ENCODE data around the gene TBCB.

TBCB gene

GRCh38 chr19:36081385-36081784, 33.9 kb upstream of the TBCB start:
- no peak for TF ChIP-seq CTCF (IDR thresholded peaks at IDR 0.05; ENCODE audit: low read depth, low read length)
- peak; percentile 5 to 7 for DNase-seq (ENCODE audit: low read depth in 2 of 2)
- no peak overlapping the region for H3K4me3 ChIP-seq (replicated peaks in 1 of 2; ENCODE audit: low read depth in 2 of 2, low read length in 2 of 2)

- peak in 1 of 2 donors; percentile 66 for DNase-seq (ENCODE audit: low read depth in 2 of 2)
- no peak overlapping the region for H3K4me3 ChIP-seq (replicated peaks in 1 of 2; ENCODE audit: low read depth in 2 of 2, low read length in 2 of 2)
- TF ChIP-seq CTCF (IDR thresholded peaks at IDR 0.05; ENCODE audit: low read depth, low read length): no peak
These were observed 33.4 kb upstream of the TBCB start for GRCh38 chr19:36081894-36082293.

GRCh38 chr19:36082916-36083315, 32.4 kb upstream of the TBCB start:
- H3K4me3 ChIP-seq (replicated peaks in 1 of 2; ENCODE audit: low read depth in 2 of 2, low read length in 2 of 2): no peak overlapping the region
- no peak for DNase-seq (ENCODE audit: low read depth in 2 of 2)
- TF ChIP-seq CTCF (IDR thresholded peaks at IDR 0.05; ENCODE audit: low read depth, low read length): no peak

- TF ChIP-seq CTCF (IDR thresholded peaks at IDR 0.05; ENCODE audit: low read depth, low read length): no peak
- no peak for DNase-seq (ENCODE audit: low read depth in 2 of 2)
- no peak overlapping the region for H3K4me3 ChIP-seq (replicated peaks in 1 of 2; ENCODE audit: low read depth in 2 of 2, low read length in 2 of 2)
These were observed 30.8 kb upstream of the TBCB start for GRCh38 chr19:36084231-36085009.

- no peak for TF ChIP-seq CTCF (IDR thresholded peaks at IDR 0.05; ENCODE audit: low read depth, low read length)
- no peak overlapping the region for H3K4me3 ChIP-seq (replicated peaks in 1 of 2; ENCODE audit: low read depth in 2 of 2, low read length in 2 of 2)
- DNase-seq (ENCODE audit: low read depth in 2 of 2): no peak
These were observed 28.9 kb upstream of the TBCB start for GRCh38 chr19:36086326-36086725.

- no peak for TF ChIP-seq CTCF (IDR thresholded peaks at IDR 0.05; ENCODE audit: low read depth, low read length)
- DNase-seq (ENCODE audit: low read depth in 2 of 2): no peak
- H3K4me3 ChIP-seq (replicated peaks in 1 of 2; ENCODE audit: low read depth in 2 of 2, low read length in 2 of 2): no peak overlapping the region
These were observed 25.4 kb upstream of the TBCB start for GRCh38 chr19:36089847-36090246.

All from cardiac fibroblast (primary cell).